Testis (tissue), 2 donors: ENCODE results near the gene TEAD1.

Experiments used
- CTCF ChIP-seq, 3 experiments: fragments of 450-650 bp in 2 of 3; fragments of 200-600 bp in 1 of 3; sonication (generic) in 1 of 3; IDR thresholded peaks; one replicate each; pipeline ENCODE4 v1.5.1; 2016 to 2019; ENCODE audit warnings: antibody characterized with exemption in 3 of 3, mild to moderate bottlenecking in 2 of 3, moderate library complexity in 1 of 3
- POLR2A ChIP-seq: fragments of 450-650 bp; IDR thresholded peaks from one replicate; pipeline ENCODE4 v1.6.1; 2017; ENCODE audit warnings: antibody characterized with exemption, mild to moderate bottlenecking, moderate library complexity

GRCh38 chr11:12812849-12813248 is 138.6 kb downstream of the TEAD1 start:
- no peak for TF ChIP-seq CTCF (IDR thresholded peaks at IDR 0.05)
- TF ChIP-seq POLR2A, result no peak
